GM12892 (cell line): ENCODE data around the gene NR2F2.

Experiments used
- POLR2A ChIP-seq: IDR thresholded peaks from 2 replicates; pipeline ENCODE4 v1.6.1; 2011; ENCODE audit warnings: low read depth, low read length, control low read depth
- POLR2AphosphoS5 ChIP-seq: IDR thresholded peaks from 2 replicates; pipeline ENCODE4 v1.6.1; 2011; ENCODE audit warnings: low read depth, low read length, control low read depth

GRCh38 chr15:96292635-96293034, 37.9 kb upstream of the NR2F2 start:
- no peak for TF ChIP-seq POLR2A
- no peak for TF ChIP-seq POLR2AphosphoS5
